Smooth muscle cell of trachea (primary cell): Measurements from ENCODE around the gene PDCD2L. TPM values are rescaled to one million over a fixed set of nuclear protein-coding genes. Genes with fewer than 3 reads are reported as not detected.

Experiments used
- total RNA-seq: library from RNA; depleted of rRNA; stranded (reverse); fragments of >200 nt; gene quantifications from 2 replicates; pipeline ENCODE4 v1.2.1, GENCODE V29; 2014

The PDCD2L gene, protein sequence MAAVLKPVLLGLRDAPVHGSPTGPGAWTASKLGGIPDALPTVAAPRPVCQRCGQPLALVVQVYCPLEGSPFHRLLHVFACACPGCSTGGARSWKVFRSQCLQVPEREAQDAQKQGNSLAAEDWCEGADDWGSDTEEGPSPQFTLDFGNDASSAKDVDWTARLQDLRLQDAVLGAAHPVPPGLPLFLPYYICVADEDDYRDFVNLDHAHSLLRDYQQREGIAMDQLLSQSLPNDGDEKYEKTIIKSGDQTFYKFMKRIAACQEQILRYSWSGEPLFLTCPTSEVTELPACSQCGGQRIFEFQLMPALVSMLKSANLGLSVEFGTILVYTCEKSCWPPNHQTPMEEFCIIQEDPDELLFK
- 9.8 and 12.7 TPM in 2 replicates for total RNA-seq

DNA sequence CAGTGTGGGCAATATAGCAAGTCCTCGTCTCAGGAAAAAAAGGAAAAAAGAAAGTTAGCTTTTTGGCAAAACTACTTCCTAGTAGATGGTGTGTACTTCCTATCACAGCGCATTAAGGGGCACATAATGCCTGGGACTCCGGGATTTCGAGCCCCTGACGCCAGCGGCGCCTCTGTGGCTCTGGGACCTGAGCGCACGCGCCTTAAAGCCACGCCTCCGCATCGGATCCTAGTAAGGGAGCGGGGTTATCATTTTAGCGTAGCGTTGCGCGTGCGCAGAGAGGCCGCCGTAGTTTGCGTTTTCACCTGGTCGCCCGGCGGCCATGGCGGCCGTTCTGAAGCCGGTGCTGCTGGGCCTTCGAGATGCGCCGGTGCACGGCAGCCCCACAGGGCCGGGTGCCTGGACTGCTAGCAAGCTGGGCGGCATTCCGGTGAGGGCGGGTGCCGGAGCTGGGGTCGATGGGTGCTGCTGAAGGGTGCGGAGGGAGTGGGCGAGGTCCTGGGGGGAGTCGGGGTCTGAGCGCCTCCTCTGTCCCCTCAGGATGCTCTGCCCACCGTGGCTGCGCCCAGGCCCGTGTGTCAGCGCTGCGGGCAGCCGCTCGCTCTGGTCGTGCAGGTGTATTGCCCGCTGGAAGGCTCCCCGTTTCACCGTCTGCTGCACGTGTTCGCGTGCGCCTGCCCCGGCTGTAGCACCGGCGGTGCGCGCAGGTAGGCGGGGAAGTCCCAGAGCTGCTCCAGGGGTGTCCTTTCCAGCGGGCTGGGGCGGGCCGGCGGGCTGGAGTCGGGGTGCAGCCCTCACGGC lies at the start of gene PDCD2L:
PDCD2L (plus strand) TSS at position 291 of the 801 bp plus-strand sequence; CDS start at position 323, 32 bp downstream.

GRCh38 chr19:34364830-34365462 lies 39.3 kb upstream of the PDCD2L start, which contains the start of gene GPI:
GPI (plus strand) TSS chr19:34365196; CDS start chr19:34365267, 71 bp downstream.

Other genes with a start within 250 kb of the PDCD2L start
- gene LSM14A, start 231.9 kb upstream of the PDCD2L start, total RNA-seq = 52.9 and 58.9 TPM in 2 replicates
- gene GARRE1, start 149.8 kb upstream of the PDCD2L start, total RNA-seq = 8.7 and 10.1 TPM in 2 replicates
- 244 and 253 TPM in 2 replicates for gene GPI, start 39.2 kb upstream of the PDCD2L start, total RNA-seq
- 126 and 154 TPM in 2 replicates for gene UBA2, start 24.0 kb downstream of the PDCD2L start, total RNA-seq
- 13.2 and 65.0 TPM in 2 replicates for gene WTIP, start 77.4 kb downstream of the PDCD2L start, total RNA-seq